Measurements from ENCODE around the gene HABP2.

Gene HABP2

DNA sequence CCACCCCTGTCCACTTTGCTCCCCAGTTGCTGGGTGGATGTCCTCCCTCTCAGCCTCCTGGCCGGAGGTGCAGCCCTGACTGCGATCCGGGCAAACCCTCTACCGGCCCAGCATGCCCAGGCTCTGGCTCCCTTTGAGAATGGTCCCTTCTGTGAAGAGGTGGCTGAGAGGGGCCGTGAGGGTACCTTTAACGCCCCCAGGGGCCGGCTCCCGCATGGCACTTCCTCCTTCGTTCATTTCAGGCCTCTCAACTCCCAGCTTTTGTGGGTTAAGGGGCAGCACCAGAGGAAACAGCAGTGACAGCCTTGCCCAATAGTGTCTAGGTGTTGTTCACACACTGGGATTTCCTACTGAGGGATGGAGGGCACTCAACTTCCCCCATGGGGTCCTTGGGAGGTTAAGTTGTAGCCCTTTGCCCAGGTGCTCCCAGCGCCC lies 33.2 kb upstream of the HABP2 start:
- TF ChIP-seq, protein P1, sequence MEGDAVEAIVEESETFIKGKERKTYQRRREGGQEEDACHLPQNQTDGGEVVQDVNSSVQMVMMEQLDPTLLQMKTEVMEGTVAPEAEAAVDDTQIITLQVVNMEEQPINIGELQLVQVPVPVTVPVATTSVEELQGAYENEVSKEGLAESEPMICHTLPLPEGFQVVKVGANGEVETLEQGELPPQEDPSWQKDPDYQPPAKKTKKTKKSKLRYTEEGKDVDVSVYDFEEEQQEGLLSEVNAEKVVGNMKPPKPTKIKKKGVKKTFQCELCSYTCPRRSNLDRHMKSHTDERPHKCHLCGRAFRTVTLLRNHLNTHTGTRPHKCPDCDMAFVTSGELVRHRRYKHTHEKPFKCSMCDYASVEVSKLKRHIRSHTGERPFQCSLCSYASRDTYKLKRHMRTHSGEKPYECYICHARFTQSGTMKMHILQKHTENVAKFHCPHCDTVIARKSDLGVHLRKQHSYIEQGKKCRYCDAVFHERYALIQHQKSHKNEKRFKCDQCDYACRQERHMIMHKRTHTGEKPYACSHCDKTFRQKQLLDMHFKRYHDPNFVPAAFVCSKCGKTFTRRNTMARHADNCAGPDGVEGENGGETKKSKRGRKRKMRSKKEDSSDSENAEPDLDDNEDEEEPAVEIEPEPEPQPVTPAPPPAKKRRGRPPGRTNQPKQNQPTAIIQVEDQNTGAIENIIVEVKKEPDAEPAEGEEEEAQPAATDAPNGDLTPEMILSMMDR (IDR thresholded peaks at IDR 0.05; ENCODE audit: control extremely low read depth, extremely low read depth, low read depth, missing control alignments) = no peak
- CTCF ChIA-PET = interaction anchor here (2.0 kb wide), 1 partner anchor 10 kb away, joined by 11 read pairs; no protein-coding TSS in a partner anchor
- DNase-seq (ENCODE audit: extremely low spot score) = no peak
- POLR2A ChIA-PET = no interaction called here

DNA sequence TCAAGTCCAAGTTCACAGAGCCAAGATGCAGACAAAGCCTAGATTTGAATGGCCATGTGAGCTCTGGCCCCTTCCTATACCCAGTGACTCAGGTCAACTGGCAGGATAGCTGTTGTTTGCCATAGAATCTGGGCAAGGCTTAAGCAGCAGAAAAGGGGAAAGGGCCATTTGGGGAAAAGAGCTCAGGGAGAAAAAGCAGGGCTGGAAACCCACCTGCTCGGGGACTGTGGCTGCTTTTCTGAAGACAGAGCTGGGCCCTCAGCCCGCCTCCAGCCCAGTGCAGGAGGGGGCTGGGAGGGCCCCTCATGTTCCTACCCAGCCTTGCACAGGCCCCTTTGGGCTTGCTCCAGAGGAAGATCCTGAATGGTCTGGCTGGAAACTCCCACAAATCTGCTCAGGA lies 32.6 kb upstream of the HABP2 start:
- POLR2A ChIA-PET = no interaction called here
- TF ChIP-seq, protein P1 (IDR thresholded peaks at IDR 0.05; ENCODE audit: control extremely low read depth, extremely low read depth, low read depth, missing control alignments) = no peak
- CTCF ChIA-PET = interaction anchor here (0.8 to 2.3 kb wide), 11 partner anchors 9 to 1045 kb away, joined by 3 to 14 read pairs (median 5); no protein-coding TSS in a partner anchor
- no peak for DNase-seq (ENCODE audit: extremely low spot score)

DNA sequence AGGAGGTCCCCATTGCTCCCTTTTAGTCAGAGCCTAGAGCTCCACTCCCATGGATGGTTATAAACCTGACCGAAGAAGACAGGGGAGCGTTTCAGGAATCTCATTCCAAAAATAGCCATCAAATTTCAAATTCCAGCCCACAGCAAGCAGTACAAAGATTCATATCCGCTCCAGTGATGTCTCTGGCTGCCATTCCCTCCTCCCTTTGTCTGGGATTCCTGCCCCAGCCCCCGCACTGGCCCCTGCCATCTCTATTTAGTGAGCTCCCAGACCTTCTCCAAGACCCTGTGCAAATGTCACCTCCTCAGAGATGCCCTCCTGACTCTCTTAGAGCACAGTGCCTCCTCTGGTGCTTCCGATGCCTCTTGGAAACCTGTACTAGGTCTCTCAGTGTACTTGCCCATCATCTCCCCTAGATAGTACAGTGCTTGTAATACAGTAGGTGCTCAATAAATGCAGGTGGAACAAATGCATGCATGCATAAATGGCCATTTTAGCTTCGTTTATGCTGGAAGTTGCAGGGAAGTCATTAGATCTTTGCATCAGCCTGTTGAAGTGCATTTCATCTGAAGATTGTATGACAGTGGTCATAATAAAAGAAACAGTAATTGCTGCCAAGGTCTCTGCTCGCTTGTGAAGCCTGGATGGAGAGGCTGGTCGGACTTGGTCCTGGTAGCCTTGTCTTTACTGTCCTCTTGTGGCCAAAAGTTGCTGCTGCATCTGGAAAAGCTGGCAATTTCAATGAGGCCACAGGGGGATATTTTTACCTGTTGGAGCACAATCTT lies 32.0 kb upstream of the HABP2 start:
- TF ChIP-seq, protein P1 (IDR thresholded peaks at IDR 0.05; ENCODE audit: control extremely low read depth, extremely low read depth, low read depth, missing control alignments) = peak; percentile 92
- POLR2A ChIA-PET = no interaction called here
- DNase-seq (ENCODE audit: extremely low spot score) = peak; percentile 66
- CTCF ChIA-PET = interaction anchor here (0.7 to 2.3 kb wide), 21 partner anchors 9 to 1045 kb away, joined by 3 to 14 read pairs (median 3); no protein-coding TSS in a partner anchor

DNA sequence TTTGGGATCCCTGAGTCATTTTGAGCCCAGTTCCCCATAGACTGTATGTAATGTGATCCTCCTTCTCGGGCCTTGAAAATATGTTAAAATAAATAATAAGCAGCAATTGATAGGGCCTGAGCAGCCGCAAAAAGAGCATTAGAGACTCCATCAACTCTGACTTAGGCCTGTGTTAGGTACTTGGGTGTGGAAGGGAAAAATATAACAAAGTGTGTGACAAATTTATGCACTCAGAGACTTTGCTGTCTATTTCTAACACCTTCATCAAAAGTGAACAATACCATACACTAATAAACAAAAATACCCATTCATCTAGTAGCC lies 31.4 kb upstream of the HABP2 start:
- TF ChIP-seq, protein P1 (IDR thresholded peaks at IDR 0.05; ENCODE audit: control extremely low read depth, extremely low read depth, low read depth, missing control alignments) = no peak
- CTCF ChIA-PET = interaction anchor here (0.7 to 2.3 kb wide), 18 partner anchors 8 to 1046 kb away, joined by 3 to 14 read pairs (median 3); no protein-coding TSS in a partner anchor
- POLR2A ChIA-PET = no interaction called here
- DNase-seq (ENCODE audit: extremely low spot score) = no peak

DNA sequence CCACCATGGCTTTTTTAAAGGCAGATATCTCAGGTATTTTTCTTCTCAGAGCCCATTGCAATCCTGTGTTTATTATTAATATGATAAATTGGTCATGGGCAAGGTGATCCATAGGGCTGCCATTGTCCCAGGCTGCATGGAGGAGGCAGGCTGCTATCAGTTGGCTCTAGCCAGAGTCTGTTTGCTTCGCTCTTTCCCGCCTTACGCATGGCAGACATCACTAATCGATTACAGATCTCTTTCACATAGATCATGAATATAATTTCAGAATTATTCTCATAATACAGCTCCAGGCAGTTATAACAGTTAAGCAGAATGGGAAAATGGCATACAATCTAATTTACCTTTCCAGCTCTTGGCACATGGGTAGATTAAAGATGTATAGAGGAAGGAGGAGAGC lies 30.4 kb upstream of the HABP2 start:
- DNase-seq (ENCODE audit: extremely low spot score) = no peak
- TF ChIP-seq, protein P1 (IDR thresholded peaks at IDR 0.05; ENCODE audit: control extremely low read depth, extremely low read depth, low read depth, missing control alignments) = no peak
- ChIA-PET POLR2A (no interaction called here), CTCF (interaction anchor here (1.2 to 2.3 kb wide), 4 partner anchors 9 to 41 kb away, joined by 3 to 14 read pairs (median 4); no protein-coding TSS in a partner anchor)

DNA sequence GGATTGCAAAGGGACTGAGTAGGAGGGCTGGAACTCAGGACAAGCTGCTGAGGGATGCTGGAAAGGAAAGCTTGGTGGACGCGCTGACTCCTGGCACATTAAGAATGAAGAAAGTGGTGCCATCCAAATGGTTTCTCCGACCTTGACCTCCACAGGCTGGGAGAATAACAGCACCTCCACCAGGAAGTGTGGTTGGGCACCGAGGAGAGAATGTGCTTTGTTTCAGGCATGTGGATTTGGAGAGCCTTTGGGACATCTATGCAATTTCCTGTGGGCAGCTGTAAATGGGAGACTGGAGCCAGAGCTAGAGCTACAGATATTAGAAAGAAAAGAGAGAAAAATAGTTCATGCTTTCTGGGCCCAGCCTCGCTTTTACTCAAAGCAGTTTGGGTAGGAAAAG lies 29.8 kb upstream of the HABP2 start:
- no peak for DNase-seq (ENCODE audit: extremely low spot score)
- ChIA-PET POLR2A (no interaction called here), CTCF (interaction anchor here (1.7 to 1.9 kb wide), 2 partner anchors 9 to 10 kb away, joined by 3 to 5 read pairs; no protein-coding TSS in a partner anchor)
- TF ChIP-seq, protein P1 (IDR thresholded peaks at IDR 0.05; ENCODE audit: control extremely low read depth, extremely low read depth, low read depth, missing control alignments) = no peak
